Right atrium auricular region (tissue), 2 donors: ENCODE results near the gene ARHGEF12. TPM values are rescaled to one million over a fixed set of nuclear protein-coding genes. Genes with fewer than 3 reads are reported as not detected.

Source experiments
- DNase-seq: peaks from one replicate; pipeline ENCODE4 v3.0.0-alpha.2; 2019; ENCODE audit warnings: low spot score
- H3K27ac ChIP-seq, 2 donors: fragments of 200-600 bp; sonication (generic); 1 replicate in 1 of 2; 2 replicates in 1 of 2; pipeline ENCODE4 v1.5.1; 2016 to 2019
- H3K27me3 ChIP-seq, 2 donors: fragments of 200-600 bp; sonication (generic); one replicate each; pipeline versions ENCODE4 v1.5.1 to v1.6.0; 2017 to 2019
- H3K36me3 ChIP-seq: fragments of 200-600 bp; sonication (generic); one replicate; pipeline ENCODE4 v1.5.1; 2016
- H3K4me1 ChIP-seq, 2 donors: fragments of 200-600 bp; sonication (generic); one replicate each; pipeline versions ENCODE4 v1.5.1 to v1.6.0; 2017 to 2019
- H3K4me3 ChIP-seq, 2 donors: fragments of 200-600 bp; sonication (generic); 1 replicate in 1 of 2; 2 replicates in 1 of 2; pipeline ENCODE4 v1.5.1; 2017 to 2019; ENCODE audit warnings: mild to moderate bottlenecking in 1 of 2, moderate library complexity in 1 of 2
- H3K9me3 ChIP-seq, 2 donors: fragments of 200-600 bp; sonication (generic); one replicate each; pipeline ENCODE4 v1.5.1; 2019
- CTCF ChIP-seq, 2 donors: fragments of 200-600 bp; sonication (generic); IDR thresholded peaks; one replicate each; pipeline ENCODE4 v1.5.1; 2019; ENCODE audit warnings: antibody characterized with exemption in 2 of 2
- total RNA-seq, 2 donors: library from RNA; depleted of rRNA; stranded (reverse); fragments of >200 nt; gene quantifications; one replicate each; pipeline ENCODE4 v1.1.0, GENCODE V29; 2016

The ARHGEF12 gene
- total RNA-seq, 2 donors from 2014 or later = 84.0 to 87.2 TPM

- Histone ChIP-seq H3K27ac (no peak overlapping the region), H3K9me3 (peaks cover 0 to 2% of the 10 kb centered on the region in 2 donors), H3K27me3 (no peaks in the 10 kb centered on the region), H3K4me3 (no peak overlapping the region), H3K4me1 (peaks cover 0 to 27% of the 10 kb centered on the region in 2 donors), H3K36me3 (no peaks in the 10 kb centered on the region)
- TF ChIP-seq CTCF (IDR thresholded peaks at IDR 0.05) = no peak
- DNase-seq = no peak
Observed at GRCh38 chr11:120536797-120537169, 200.6 kb downstream of the ARHGEF12 start.

- Histone ChIP-seq H3K36me3 (no peaks in the 10 kb centered on the region), H3K9me3 (peaks cover 0 to 8% of the 10 kb centered on the region in 2 donors), H3K27me3 (no peaks in the 10 kb centered on the region), H3K27ac (no peak overlapping the region), H3K4me1 (peaks cover 0 to 16% of the 10 kb centered on the region in 2 donors), H3K4me3 (no peak overlapping the region)
- no peak for DNase-seq
- no peak for TF ChIP-seq CTCF (IDR thresholded peaks at IDR 0.05)
Observed at GRCh38 chr11:120537996-120538395, 201.8 kb downstream of the ARHGEF12 start.

DNA sequence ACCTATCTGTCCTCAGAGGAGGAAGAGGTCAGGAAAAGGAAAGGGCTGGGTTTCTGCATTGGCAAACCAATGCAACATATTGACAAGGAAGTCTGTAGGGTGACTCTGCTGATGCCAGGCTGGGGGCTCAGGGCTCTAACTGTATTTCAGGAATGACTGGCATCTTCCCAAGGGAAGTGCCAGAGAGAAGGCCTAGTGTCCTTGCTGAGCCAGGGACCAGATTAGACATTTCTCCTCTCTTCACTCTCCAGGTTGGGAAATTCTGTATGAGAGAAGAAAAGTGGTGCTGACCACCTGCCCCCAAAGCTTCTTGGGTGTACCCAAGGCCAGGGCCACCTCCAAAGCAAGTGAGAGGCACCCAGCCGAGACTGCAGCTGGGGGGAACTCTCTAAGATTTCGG is 202.5 kb downstream of the ARHGEF12 start:
- H3K36me3 ChIP-seq = no peaks in the 10 kb centered on the region
- peaks cover 0 to 8% of the 10 kb centered on the region in 2 donors for H3K9me3 ChIP-seq
- H3K4me3 ChIP-seq = no peak overlapping the region
- peaks cover 0 to 16% of the 10 kb centered on the region in 2 donors for H3K4me1 ChIP-seq
- peak overlapping the region; percentile 18 to 40 for H3K27ac ChIP-seq
- TF ChIP-seq CTCF (IDR thresholded peaks at IDR 0.05) = no peak
- H3K27me3 ChIP-seq = no peaks in the 10 kb centered on the region
- no peak for DNase-seq

Other genes with a start within 250 kb of the ARHGEF12 start
- 1 to 10 TPM in 1 of 2 donors, under 1 TPM in 1; 0.85 to 2.7 TPM for gene TRIM29, start 198.3 kb upstream of the ARHGEF12 start, total RNA-seq
- gene OAF, start 125.4 kb upstream of the ARHGEF12 start, total RNA-seq = 10 to 100 TPM; 27.9 to 43.6 TPM
- not detected for gene POU2F3, start 96.3 kb upstream of the ARHGEF12 start, total RNA-seq
- 10 to 100 TPM; 11.3 to 18.7 TPM for gene TLCD5, start 11.1 kb upstream of the ARHGEF12 start, total RNA-seq
- under 1 TPM; 0.04 to 0.30 TPM for gene GRIK4, start 175.3 kb downstream of the ARHGEF12 start, total RNA-seq